ENCODE measurements around the gene NT5C. TPM values are rescaled to one million over a fixed set of nuclear protein-coding genes. Genes with fewer than 3 reads are reported as not detected.
A peak's percentile ranks its signal among the peaks of the same experiment; 100 is the strongest.

The NT5C gene
- total RNA-seq, 1 experiment from 2014 or later = 115 TPM

DNA sequence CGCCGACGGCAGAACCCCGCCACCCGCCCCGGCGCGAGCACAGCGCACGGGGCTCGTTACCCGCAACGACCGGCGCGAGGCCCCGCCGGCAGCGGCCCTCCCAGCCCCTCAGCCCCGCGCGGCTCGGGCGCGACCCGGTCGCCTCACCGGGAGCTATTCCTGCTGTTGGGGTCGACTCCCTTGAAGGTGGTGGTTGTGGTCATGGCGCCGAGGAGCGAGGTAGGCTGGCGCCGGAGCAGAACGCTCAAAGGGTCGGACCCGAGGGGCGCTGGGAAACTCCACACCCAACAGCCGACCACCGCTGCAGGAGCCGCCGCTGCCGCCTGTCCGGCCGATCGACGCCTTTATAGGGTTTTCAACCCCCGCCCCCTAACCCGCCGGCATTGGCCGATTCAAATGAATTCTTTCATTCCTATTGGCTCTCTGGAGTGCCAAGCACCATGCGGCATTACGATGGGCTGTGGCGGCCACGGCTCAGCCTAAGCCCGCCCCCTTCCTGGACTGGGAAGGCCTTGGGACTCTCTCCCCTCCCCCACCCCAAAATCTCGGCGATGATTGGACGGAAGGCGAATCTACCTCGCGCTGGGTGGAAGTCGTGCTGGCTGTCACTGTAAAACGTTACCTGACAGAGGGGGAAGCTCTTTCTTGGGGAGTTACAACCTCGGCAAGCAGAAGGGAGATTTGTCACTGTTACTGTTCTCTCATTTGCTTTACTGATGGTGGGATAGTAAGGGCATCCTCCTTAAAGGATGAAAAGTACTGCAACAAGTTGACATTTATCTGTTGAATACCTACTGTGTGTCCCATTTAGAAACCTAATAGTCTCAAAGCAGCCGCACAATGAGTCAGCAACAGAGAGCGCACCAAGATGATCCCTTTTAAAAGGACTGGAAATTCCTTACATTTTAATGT lies 22.9 kb upstream of the NT5C start, which contains the start of gene JPT1 (continued):
- TF ChIP-seq, protein P1, sequence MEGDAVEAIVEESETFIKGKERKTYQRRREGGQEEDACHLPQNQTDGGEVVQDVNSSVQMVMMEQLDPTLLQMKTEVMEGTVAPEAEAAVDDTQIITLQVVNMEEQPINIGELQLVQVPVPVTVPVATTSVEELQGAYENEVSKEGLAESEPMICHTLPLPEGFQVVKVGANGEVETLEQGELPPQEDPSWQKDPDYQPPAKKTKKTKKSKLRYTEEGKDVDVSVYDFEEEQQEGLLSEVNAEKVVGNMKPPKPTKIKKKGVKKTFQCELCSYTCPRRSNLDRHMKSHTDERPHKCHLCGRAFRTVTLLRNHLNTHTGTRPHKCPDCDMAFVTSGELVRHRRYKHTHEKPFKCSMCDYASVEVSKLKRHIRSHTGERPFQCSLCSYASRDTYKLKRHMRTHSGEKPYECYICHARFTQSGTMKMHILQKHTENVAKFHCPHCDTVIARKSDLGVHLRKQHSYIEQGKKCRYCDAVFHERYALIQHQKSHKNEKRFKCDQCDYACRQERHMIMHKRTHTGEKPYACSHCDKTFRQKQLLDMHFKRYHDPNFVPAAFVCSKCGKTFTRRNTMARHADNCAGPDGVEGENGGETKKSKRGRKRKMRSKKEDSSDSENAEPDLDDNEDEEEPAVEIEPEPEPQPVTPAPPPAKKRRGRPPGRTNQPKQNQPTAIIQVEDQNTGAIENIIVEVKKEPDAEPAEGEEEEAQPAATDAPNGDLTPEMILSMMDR (IDR thresholded peaks at IDR 0.05 in 2 of 3, conservative IDR thresholded peaks at IDR 0.05 in 1 of 3; ENCODE audit: borderline replicate concordance in 1 of 3, insufficient read depth in 1 of 3, low read depth in 2 of 3, low read length in 2 of 3) = no peak
- TF ChIP-seq TCF7L2 (IDR thresholded peaks at IDR 0.05; ENCODE audit: borderline replicate concordance, extremely low read depth, insufficient read depth, insufficient read length) (no peak), EZH2phosphoT487 (IDR thresholded peaks at IDR 0.05; ENCODE audit: borderline replicate concordance) (no peak)

DNA sequence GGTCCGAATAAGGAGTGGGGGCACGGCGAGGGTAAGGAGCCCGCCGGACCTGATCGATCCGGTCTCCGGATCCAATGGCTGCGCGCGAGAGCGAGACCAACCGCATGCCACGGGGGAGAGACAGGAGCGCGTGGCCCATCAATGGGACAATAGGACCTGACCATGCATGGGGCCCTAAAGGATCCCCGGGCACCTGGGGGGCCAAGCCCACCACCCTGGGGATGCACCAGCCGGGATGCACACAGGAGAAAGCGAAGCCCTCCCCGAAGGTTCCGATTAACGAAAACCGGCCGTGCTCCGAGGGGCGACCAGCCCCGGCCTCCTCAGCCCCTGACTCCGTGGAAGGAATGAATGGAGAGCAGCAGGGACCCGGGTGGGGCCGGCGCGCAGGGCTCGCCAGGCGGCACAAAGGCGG lies 22.2 kb upstream of the NT5C start:
- peaks cover 55 to 58% of the 10 kb centered on the region in 2 experiments for H3K4me1 ChIP-seq (ENCODE audit: control insufficient read depth in 1 of 2, insufficient read depth in 2 of 2, low read length in 2 of 2)
- peaks cover 55% of the 10 kb centered on the region for H3K79me2 ChIP-seq (ENCODE audit: insufficient read depth, low read length)
- intact Hi-C loops (cut with micrococcal nuclease) = no loop called here
- H3K4me3 ChIP-seq (replicated peaks in 1 of 2; ENCODE audit: low read depth in 1 of 2, low read length in 2 of 2) = peak overlapping the region; percentile 88 to 96
- no peak for DNase-seq (ENCODE audit: low read depth, low spot score)
- H3K27ac ChIP-seq (ENCODE audit: low read depth, low read length) = peak overlapping the region; percentile 94
- H3K27me3 ChIP-seq (ENCODE audit: insufficient read depth, low read length) = no peaks in the 10 kb centered on the region
- H3K9me3 ChIP-seq (ENCODE audit: control insufficient read depth in 1 of 2, insufficient read depth in 1 of 2, low read depth in 1 of 2, low read length in 2 of 2) = no peaks in the 10 kb centered on the region
- POLR2A ChIA-PET = interaction anchor here (0.6 to 3.0 kb wide), 11 partner anchors 9 to 281 kb away, joined by 3 to 23 read pairs (median 5); partner anchors contain the start of genes FDXR and NUP85
- H3K4me2 ChIP-seq (ENCODE audit: low read length) = peak overlapping the region; percentile 90
- H3K9ac ChIP-seq (ENCODE audit: low read length) = peak overlapping the region; percentile 92
- RAD21 ChIA-PET (ENCODE audit: low non-redundant PET in 1 of 2, low total read pairs in 2 of 2, uncharacterized antibody in 2 of 2, unreplicated experiment in 2 of 2) = no interaction called here
- H4K20me1 ChIP-seq (ENCODE audit: insufficient read depth) = peaks cover 23% of the 10 kb centered on the region; the same call in 1 of the 2 replicates
- no peak overlapping the region for H2AFZ ChIP-seq (ENCODE audit: low read depth, low read length, poor library complexity, severe bottlenecking)
- CTCF ChIA-PET = no interaction called here
- no TSS peak for BruUV-seq (replicated peaks)
- TF ChIP-seq POLR2AphosphoS5 (IDR thresholded peaks at IDR 0.05; ENCODE audit: low read depth, low read length) (no peak), ZFX (IDR thresholded peaks at IDR 0.05) (no peak), ELF1 (IDR thresholded peaks at IDR 0.05; ENCODE audit: borderline replicate concordance, low read depth) (no peak), CBX3 (IDR thresholded peaks at IDR 0.05; ENCODE audit: low read depth) (no peak), SP1 (IDR thresholded peaks at IDR 0.05; ENCODE audit: low read depth) (no peak), YY1 (IDR thresholded peaks at IDR 0.05; ENCODE audit: extremely low read depth, insufficient replicate concordance, low read depth, low read length) (no peak)
- TF ChIP-seq, protein P2, sequence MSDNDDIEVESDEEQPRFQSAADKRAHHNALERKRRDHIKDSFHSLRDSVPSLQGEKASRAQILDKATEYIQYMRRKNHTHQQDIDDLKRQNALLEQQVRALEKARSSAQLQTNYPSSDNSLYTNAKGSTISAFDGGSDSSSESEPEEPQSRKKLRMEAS (IDR thresholded peaks at IDR 0.05) = peak; percentile 20; the same call in 1 of the 2 replicates
- ATAC-seq = peak; percentile 7
- H3K9me2 ChIP-seq (ENCODE audit: insufficient read depth) = no peaks in the 10 kb centered on the region
- peaks cover 5 to 10% of the 10 kb centered on the region in 2 experiments; a peak in 3 of 4 replicates for H3K36me3 ChIP-seq (ENCODE audit: control insufficient read depth in 1 of 2, insufficient read depth in 2 of 2, low read length in 2 of 2)

Measured in HCT116 (cell line).